H9 (cell line): ENCODE measurements around the gene PDXK. TPM values are rescaled to one million over a fixed set of nuclear protein-coding genes. Genes with fewer than 3 reads are reported as not detected.

Experiments used
- DNase-seq: peaks from one replicate; pipeline ENCODE4 v3.0.0-alpha.2; 2017
- H2AFZ ChIP-seq: one replicate; pipeline ENCODE4 v1.6.1; 2013; ENCODE audit warnings: mild to moderate bottlenecking, low read length, control low read depth, moderate library complexity
- H2AK5ac ChIP-seq: 2 replicates; pipeline ENCODE4 v1.6.1; 2013; ENCODE audit warnings: low read length, control low read depth, mixed read lengths; ENCODE audit not compliant: insufficient read length
- H2BK120ac ChIP-seq: one replicate; pipeline ENCODE4 v1.6.1; 2013; ENCODE audit warnings: low read depth, mild to moderate bottlenecking, low read length, control low read depth, inconsistent platforms; ENCODE audit not compliant: poor library complexity, severe bottlenecking
- H2BK12ac ChIP-seq: 2 replicates; pipeline ENCODE4 v1.6.1; 2013; ENCODE audit warnings: low read length, control low read depth, mixed read lengths, low read depth; ENCODE audit not compliant: insufficient read length
- H2BK15ac ChIP-seq: 2 replicates; pipeline ENCODE4 v1.6.1; 2013; ENCODE audit warnings: low read depth, low read length, control low read depth
- H2BK20ac ChIP-seq: one replicate; pipeline ENCODE4 v1.6.1; 2013; ENCODE audit warnings: low read depth, mild to moderate bottlenecking, low read length, control low read depth, inconsistent platforms; ENCODE audit not compliant: poor library complexity, severe bottlenecking
- H2BK5ac ChIP-seq: 2 replicates; pipeline ENCODE4 v1.6.1; 2013; ENCODE audit warnings: low read length, control low read depth, mixed read lengths; ENCODE audit not compliant: insufficient read length
- H3K14ac ChIP-seq: 2 replicates; pipeline ENCODE4 v1.6.1; 2013; ENCODE audit warnings: low read length, control low read depth; ENCODE audit not compliant: insufficient read depth
- H3K18ac ChIP-seq: 2 replicates; pipeline ENCODE4 v1.6.1; 2013; ENCODE audit warnings: low read depth, mild to moderate bottlenecking, mixed read lengths, low read length, control low read depth; ENCODE audit not compliant: insufficient read length
- H3K23ac ChIP-seq: 2 replicates; pipeline ENCODE4 v1.6.1; 2013; ENCODE audit warnings: low read length, control low read depth, mixed read lengths, low read depth; ENCODE audit not compliant: insufficient read length
- H3K23me2 ChIP-seq: 2 replicates; pipeline ENCODE4 v1.6.1; 2013; ENCODE audit warnings: low read depth, mild to moderate bottlenecking, mixed read lengths, low read length, control low read depth; ENCODE audit not compliant: insufficient read length, poor library complexity, severe bottlenecking
- H3K27ac ChIP-seq: 2 replicates; pipeline ENCODE4 v1.5.1; 2013; ENCODE audit warnings: low read length, control low read depth, mixed read lengths, low read depth; ENCODE audit not compliant: insufficient read length
- H3K27me3 ChIP-seq: 2 replicates; pipeline ENCODE4 v1.6.1; 2013; ENCODE audit warnings: low read length, control low read depth, inconsistent platforms; ENCODE audit not compliant: insufficient read depth
- H3K4ac ChIP-seq: 2 replicates; pipeline ENCODE4 v1.6.1; 2013; ENCODE audit warnings: low read depth, mild to moderate bottlenecking, control low read depth, inconsistent platforms, low read length, moderate library complexity
- H3K4me1 ChIP-seq: 2 replicates; pipeline ENCODE4 v1.6.1; 2013; ENCODE audit warnings: low read length, control low read depth, inconsistent platforms; ENCODE audit not compliant: insufficient read depth
- H3K4me2 ChIP-seq: 2 replicates; pipeline ENCODE4 v1.6.1; 2013; ENCODE audit warnings: low read length, control low read depth, mixed read lengths; ENCODE audit not compliant: insufficient read length, insufficient read depth
- H3K56ac ChIP-seq: 2 replicates; pipeline ENCODE4 v1.6.1; 2013; ENCODE audit warnings: low read depth, mild to moderate bottlenecking, mixed read lengths, low read length, control low read depth; ENCODE audit not compliant: insufficient read length
- H3K79me1 ChIP-seq: 2 replicates; pipeline ENCODE4 v1.6.1; 2013; ENCODE audit warnings: low read depth, mild to moderate bottlenecking, moderate library complexity, low read length, control low read depth, inconsistent platforms; ENCODE audit not compliant: insufficient read depth, poor library complexity, severe bottlenecking
- H3K79me2 ChIP-seq: 2 replicates; pipeline ENCODE4 v1.6.1; 2013; ENCODE audit warnings: low read length, control low read depth, inconsistent platforms; ENCODE audit not compliant: insufficient read depth
- H3K9ac ChIP-seq: 2 replicates; pipeline ENCODE4 v1.6.1; 2013; ENCODE audit warnings: low read length, control low read depth, mixed read lengths; ENCODE audit not compliant: insufficient read length; ENCODE audit errors: extremely low read depth
- H3K9me3 ChIP-seq: one replicate; pipeline ENCODE4 v1.6.1; 2013; ENCODE audit warnings: low read depth, low read length, inconsistent platforms; ENCODE audit not compliant: control insufficient read depth
- H3T11ph ChIP-seq: one replicate; pipeline ENCODE4 v1.6.1; 2013; ENCODE audit warnings: mild to moderate bottlenecking, low read length, control low read depth, inconsistent platforms
- H4K20me1 ChIP-seq: one replicate; pipeline ENCODE4 v1.6.1; 2013; ENCODE audit not compliant: control insufficient read depth, insufficient read length, insufficient read depth
- H4K5ac ChIP-seq: 2 replicates; pipeline ENCODE4 v1.6.1; 2013; ENCODE audit warnings: low read depth, mild to moderate bottlenecking, mixed read lengths, low read length, control low read depth; ENCODE audit not compliant: insufficient read length
- H4K8ac ChIP-seq: replicated peaks from 2 replicates; pipeline ENCODE4 v1.6.1; 2013; ENCODE audit warnings: low read length, control low read depth, mixed read lengths, low read depth; ENCODE audit not compliant: insufficient read length
- H4K91ac ChIP-seq: 2 replicates; pipeline ENCODE4 v1.6.1; 2013; ENCODE audit warnings: low read depth, mild to moderate bottlenecking, moderate library complexity, mixed read lengths, low read length, control low read depth; ENCODE audit not compliant: insufficient read length
- H3K27ac Mint-ChIP-seq, 3 experiments: 2 replicates in 2 of 3; 3 replicates in 1 of 3; pipeline ENCODE4 v1.8.0; 2020 to 2021; ENCODE audit warnings: mixed read lengths in 3 of 3, mild to moderate bottlenecking in 1 of 3, moderate library complexity in 1 of 3
- H3K27me3 Mint-ChIP-seq: 2 replicates; pipeline ENCODE4 v1.8.0; 2021; ENCODE audit warnings: low read depth, mild to moderate bottlenecking, moderate library complexity, mixed read lengths
- H3K36me3 Mint-ChIP-seq, 3 experiments: 2 replicates in 2 of 3; 3 replicates in 1 of 3; pipeline ENCODE4 v1.8.0; 2020 to 2021; ENCODE audit warnings: low read depth in 3 of 3, mixed read lengths in 3 of 3; ENCODE audit not compliant: insufficient read depth in 1 of 3
- H3K4me1 Mint-ChIP-seq, 2 experiments: 2 replicates each; pipeline ENCODE4 v1.8.0; 2020; ENCODE audit warnings: mixed read lengths in 2 of 2
- H3K4me3 Mint-ChIP-seq, 2 experiments: 2 replicates in 1 of 2; 3 replicates in 1 of 2; pipeline ENCODE4 v1.8.0; 2020 to 2021; ENCODE audit warnings: mild to moderate bottlenecking in 2 of 2, mixed read lengths in 2 of 2, moderate library complexity in 1 of 2
- H3K9me3 Mint-ChIP-seq, 2 experiments: 2 replicates in 1 of 2; 3 replicates in 1 of 2; pipeline ENCODE4 v1.8.0; 2020; ENCODE audit warnings: mild to moderate bottlenecking in 2 of 2, mixed read lengths in 2 of 2, moderate library complexity in 1 of 2
- WGBS: extraction: QIAGEN DNeasy Blood & Tissue Kit; methylation state at CpG from one replicate; pipeline ENCODE4 v1.1.7; 2013; ENCODE audit warnings: missing lambda C conversion rate, low lambda C conversion rate, mixed read lengths; ENCODE audit not compliant: insufficient read length; ENCODE audit errors: extremely low coverage; 5-methylcytosine and 5-hydroxymethylcytosine counted together
- total RNA-seq: library from RNA; stranded (reverse); gene quantifications from 2 replicates; pipeline ENCODE4 v1.2.1, GENCODE V29; 2021
- TF ChIP-seq, protein P1 (sequence below): fragments of 200-600 bp; sonication (generic); conservative IDR thresholded peaks from 3 replicates; pipeline ENCODE4 v1.8.0; 2021; ENCODE audit warnings: antibody characterized with exemption, mild to moderate bottlenecking

The PDXK gene
- total RNA-seq, 1 experiment from 2014 or later = 109 TPM

DNA sequence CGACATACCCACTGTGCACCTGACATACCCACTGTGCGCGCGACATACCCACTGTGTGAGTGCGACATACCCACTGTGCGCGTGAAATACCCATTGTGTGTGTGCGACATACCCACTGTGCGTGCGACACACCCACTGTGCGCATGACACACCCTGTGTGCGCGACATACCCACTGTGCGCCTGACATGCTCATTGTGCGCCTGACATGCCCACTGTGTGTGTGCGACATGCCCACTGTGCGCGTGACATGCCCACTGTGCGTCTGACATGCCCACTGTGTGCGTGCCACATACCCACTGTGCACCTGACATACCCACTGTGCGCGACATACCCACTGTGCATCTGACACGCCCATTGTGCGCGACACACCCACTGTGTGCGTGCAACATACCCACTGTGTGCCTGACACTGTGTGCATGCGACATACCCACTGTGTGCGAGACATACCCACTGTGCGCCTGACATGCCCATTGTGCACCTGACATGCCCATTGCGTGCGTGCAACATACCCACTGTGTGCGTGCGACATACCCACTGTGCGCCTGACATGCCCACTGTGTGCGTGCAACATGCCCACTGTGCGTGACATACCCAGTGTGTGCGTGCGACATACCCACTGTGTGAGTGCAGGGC, 68.0 kb downstream of the PDXK start:
- Histone ChIP-seq H2BK5ac (no peak overlapping the region), H4K20me1 (no peaks in the 10 kb centered on the region), H4K5ac (peak overlapping the region; percentile 1), H3K79me1 (peaks cover 4% of the 10 kb centered on the region), H3K4me2 (no peak overlapping the region), H3K14ac (no peak overlapping the region), H2AFZ (no peak overlapping the region), H2BK15ac (no peak overlapping the region), H2AK5ac (no peak overlapping the region), H3K56ac (peak overlapping the region; percentile 9), H3K23me2 (peaks cover 9% of the 10 kb centered on the region), H3K4me1 (no peaks in the 10 kb centered on the region), H2BK20ac (no peak overlapping the region), H3K79me2 (peaks cover 14% of the 10 kb centered on the region; the same call in 1 of the 2 replicates), H3K27ac (no peak overlapping the region), H3K9me3 (no peaks in the 10 kb centered on the region), H4K91ac (no peak overlapping the region), H2BK120ac (no peak overlapping the region), H3K18ac (no peak overlapping the region), H3T11ph (no peak overlapping the region), H3K27me3 (no peaks in the 10 kb centered on the region), H4K8ac (peak overlapping the region; percentile 10), H3K9ac (no peak overlapping the region), H3K23ac (no peak overlapping the region), H3K4ac (no peak overlapping the region), H2BK12ac (no peak overlapping the region)
- Mint-ChIP-seq H3K4me3 (no peak overlapping the region), H3K4me1 (peaks cover 3 to 11% of the 10 kb centered on the region in 2 experiments), H3K36me3 (peaks cover 13 to 19% (median 13%) of the 10 kb centered on the region in 3 experiments), H3K27ac (no peak overlapping the region), H3K27me3 (peaks cover 2% of the 10 kb centered on the region), H3K9me3 (peaks cover 3% of the 10 kb centered on the region in 2 experiments; a peak in 3 of 5 replicates)
- TF ChIP-seq, protein P1, sequence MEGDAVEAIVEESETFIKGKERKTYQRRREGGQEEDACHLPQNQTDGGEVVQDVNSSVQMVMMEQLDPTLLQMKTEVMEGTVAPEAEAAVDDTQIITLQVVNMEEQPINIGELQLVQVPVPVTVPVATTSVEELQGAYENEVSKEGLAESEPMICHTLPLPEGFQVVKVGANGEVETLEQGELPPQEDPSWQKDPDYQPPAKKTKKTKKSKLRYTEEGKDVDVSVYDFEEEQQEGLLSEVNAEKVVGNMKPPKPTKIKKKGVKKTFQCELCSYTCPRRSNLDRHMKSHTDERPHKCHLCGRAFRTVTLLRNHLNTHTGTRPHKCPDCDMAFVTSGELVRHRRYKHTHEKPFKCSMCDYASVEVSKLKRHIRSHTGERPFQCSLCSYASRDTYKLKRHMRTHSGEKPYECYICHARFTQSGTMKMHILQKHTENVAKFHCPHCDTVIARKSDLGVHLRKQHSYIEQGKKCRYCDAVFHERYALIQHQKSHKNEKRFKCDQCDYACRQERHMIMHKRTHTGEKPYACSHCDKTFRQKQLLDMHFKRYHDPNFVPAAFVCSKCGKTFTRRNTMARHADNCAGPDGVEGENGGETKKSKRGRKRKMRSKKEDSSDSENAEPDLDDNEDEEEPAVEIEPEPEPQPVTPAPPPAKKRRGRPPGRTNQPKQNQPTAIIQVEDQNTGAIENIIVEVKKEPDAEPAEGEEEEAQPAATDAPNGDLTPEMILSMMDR = no peak
- no peak for DNase-seq
- no CpG with 5 or more reads among the region's 38 CpGs for WGBS
